ENCODE measurements around the gene RCBTB2. TPM values are rescaled to one million over a fixed set of nuclear protein-coding genes. Genes with fewer than 3 reads are reported as not detected.

Gene RCBTB2
- total RNA-seq, 1 donor from 2014 or later, result 14.7 TPM

- TF ChIP-seq POLR2A (IDR thresholded peaks at IDR 0.05) (no peak), POLR2AphosphoS5 (IDR thresholded peaks at IDR 0.05; ENCODE audit: insufficient read depth in 1 of 2, low read depth in 1 of 2) (no peak), CTCF (IDR thresholded peaks at IDR 0.05) (no peak)
- Histone ChIP-seq H3K36me3 (peaks cover 0 to 6% of the 10 kb centered on the region in 2 donors), H3K4me1 (no peaks in the 10 kb centered on the region), H3K27me3 (no peaks in the 10 kb centered on the region), H3K27ac (no peak overlapping the region), H3K9me3 (no peaks in the 10 kb centered on the region), H3K4me3 (no peak overlapping the region)
- intact Hi-C loops (cut with DNase I), result no loop called here
- DNase-seq (ENCODE audit: extremely low spot score in 2 of 2), result no peak
Measured at GRCh38 chr13:48478391-48478790, 54.5 kb downstream of the RCBTB2 start.

- H3K27ac ChIP-seq, result no peak overlapping the region
- no peak for DNase-seq (ENCODE audit: extremely low spot score in 2 of 2)
- H3K4me3 ChIP-seq, result no peak overlapping the region
- no peaks in the 10 kb centered on the region for H3K4me1 ChIP-seq
- no peaks in the 10 kb centered on the region for H3K27me3 ChIP-seq
- H3K9me3 ChIP-seq, result no peaks in the 10 kb centered on the region
- peaks cover 0 to 6% of the 10 kb centered on the region in 2 donors for H3K36me3 ChIP-seq
- intact Hi-C loops (cut with DNase I), result no loop called here
- no peak for TF ChIP-seq POLR2A (IDR thresholded peaks at IDR 0.05)
- no peak for TF ChIP-seq POLR2AphosphoS5 (IDR thresholded peaks at IDR 0.05; ENCODE audit: insufficient read depth in 1 of 2, low read depth in 1 of 2)
- TF ChIP-seq CTCF (IDR thresholded peaks at IDR 0.05), result no peak
Measured at GRCh38 chr13:48477191-48477855, 55.6 kb downstream of the RCBTB2 start.

GRCh38 chr13:48476686-48477085 is 56.2 kb downstream of the RCBTB2 start:
- TF ChIP-seq CTCF (IDR thresholded peaks at IDR 0.05), result no peak
- TF ChIP-seq POLR2A (IDR thresholded peaks at IDR 0.05), result no peak
- no peak for TF ChIP-seq POLR2AphosphoS5 (IDR thresholded peaks at IDR 0.05; ENCODE audit: insufficient read depth in 1 of 2, low read depth in 1 of 2)
- Histone ChIP-seq H3K27ac (no peak overlapping the region), H3K9me3 (no peaks in the 10 kb centered on the region), H3K4me3 (no peak overlapping the region), H3K4me1 (no peaks in the 10 kb centered on the region), H3K27me3 (no peaks in the 10 kb centered on the region), H3K36me3 (peaks cover 0 to 6% of the 10 kb centered on the region in 2 donors)
- intact Hi-C loops (cut with DNase I), result no loop called here
- DNase-seq (ENCODE audit: extremely low spot score in 2 of 2), result no peak

GRCh38 chr13:48476215-48476614 is 56.7 kb downstream of the RCBTB2 start:
- Histone ChIP-seq H3K27ac (no peak overlapping the region), H3K4me3 (no peak overlapping the region), H3K9me3 (no peaks in the 10 kb centered on the region), H3K36me3 (peaks cover 0 to 6% of the 10 kb centered on the region in 2 donors), H3K27me3 (no peaks in the 10 kb centered on the region), H3K4me1 (no peaks in the 10 kb centered on the region)
- DNase-seq (ENCODE audit: extremely low spot score in 2 of 2), result no peak
- TF ChIP-seq POLR2AphosphoS5 (IDR thresholded peaks at IDR 0.05; ENCODE audit: insufficient read depth in 1 of 2, low read depth in 1 of 2) (no peak), CTCF (IDR thresholded peaks at IDR 0.05) (no peak), POLR2A (IDR thresholded peaks at IDR 0.05) (no peak)
- intact Hi-C loops (cut with DNase I), result no loop called here

- no peaks in the 10 kb centered on the region for H3K9me3 ChIP-seq
- DNase-seq (ENCODE audit: extremely low spot score in 2 of 2), result no peak
- intact Hi-C loops (cut with DNase I), result no loop called here
- H3K4me1 ChIP-seq, result no peaks in the 10 kb centered on the region
- no peak overlapping the region for H3K27ac ChIP-seq
- H3K27me3 ChIP-seq, result no peaks in the 10 kb centered on the region
- H3K4me3 ChIP-seq, result no peak overlapping the region
- H3K36me3 ChIP-seq, result peaks cover 0 to 6% of the 10 kb centered on the region in 2 donors
- no peak for TF ChIP-seq CTCF (IDR thresholded peaks at IDR 0.05)
- TF ChIP-seq POLR2AphosphoS5 (IDR thresholded peaks at IDR 0.05; ENCODE audit: insufficient read depth in 1 of 2, low read depth in 1 of 2), result no peak
- TF ChIP-seq POLR2A (IDR thresholded peaks at IDR 0.05), result no peak
Measured at GRCh38 chr13:48475230-48475629, 57.6 kb downstream of the RCBTB2 start.
